ENCODE measurements around the gene OR6C70.

OR6C70 gene

DNA sequence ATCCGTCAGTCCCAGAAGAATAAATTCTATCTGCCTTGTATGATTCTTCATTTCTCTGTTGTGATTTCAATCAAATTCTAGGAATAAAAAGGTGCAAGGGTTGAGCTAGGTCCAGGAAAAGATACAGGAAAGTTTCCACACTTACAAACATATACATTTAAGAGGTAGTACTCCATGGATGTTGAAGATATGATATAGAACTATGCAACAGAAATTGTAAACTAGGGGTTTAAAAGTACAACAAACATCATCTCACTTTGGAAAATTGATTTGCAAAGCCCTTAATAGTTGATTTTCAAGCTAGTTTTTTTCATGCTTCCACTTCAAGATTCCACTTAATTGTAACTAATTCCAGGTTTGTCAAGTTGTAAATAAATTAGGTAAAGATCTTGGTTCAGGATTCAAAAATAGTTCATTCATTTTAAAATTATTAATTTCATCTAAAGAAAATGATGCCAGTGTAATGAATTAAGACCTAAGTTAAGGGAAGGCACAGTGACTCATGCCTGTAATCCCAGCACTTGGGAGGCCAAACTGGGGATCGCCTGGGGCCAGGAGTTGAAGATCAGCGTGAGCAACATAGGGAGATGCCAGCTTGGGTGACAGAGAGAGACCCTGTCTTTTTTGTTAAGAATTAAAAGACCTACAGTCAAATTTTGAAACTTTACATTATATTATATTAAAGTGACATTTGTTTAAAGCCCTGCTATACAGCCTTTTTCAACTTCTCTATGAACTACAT, at the start of gene OR6C70:
OR6C70 (minus strand) TSS at position 51 of the 742 bp plus-strand sequence; CDS start at position 51, 0 bp downstream.
- H3K4me3 ChIP-seq (ENCODE audit: low read depth, low read length) = no peak within 1 kb of the TSS
- TF ChIP-seq, protein P1, sequence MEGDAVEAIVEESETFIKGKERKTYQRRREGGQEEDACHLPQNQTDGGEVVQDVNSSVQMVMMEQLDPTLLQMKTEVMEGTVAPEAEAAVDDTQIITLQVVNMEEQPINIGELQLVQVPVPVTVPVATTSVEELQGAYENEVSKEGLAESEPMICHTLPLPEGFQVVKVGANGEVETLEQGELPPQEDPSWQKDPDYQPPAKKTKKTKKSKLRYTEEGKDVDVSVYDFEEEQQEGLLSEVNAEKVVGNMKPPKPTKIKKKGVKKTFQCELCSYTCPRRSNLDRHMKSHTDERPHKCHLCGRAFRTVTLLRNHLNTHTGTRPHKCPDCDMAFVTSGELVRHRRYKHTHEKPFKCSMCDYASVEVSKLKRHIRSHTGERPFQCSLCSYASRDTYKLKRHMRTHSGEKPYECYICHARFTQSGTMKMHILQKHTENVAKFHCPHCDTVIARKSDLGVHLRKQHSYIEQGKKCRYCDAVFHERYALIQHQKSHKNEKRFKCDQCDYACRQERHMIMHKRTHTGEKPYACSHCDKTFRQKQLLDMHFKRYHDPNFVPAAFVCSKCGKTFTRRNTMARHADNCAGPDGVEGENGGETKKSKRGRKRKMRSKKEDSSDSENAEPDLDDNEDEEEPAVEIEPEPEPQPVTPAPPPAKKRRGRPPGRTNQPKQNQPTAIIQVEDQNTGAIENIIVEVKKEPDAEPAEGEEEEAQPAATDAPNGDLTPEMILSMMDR (IDR thresholded peaks at IDR 0.05; ENCODE audit: borderline replicate concordance, insufficient read depth, low read depth, low read length) = no peak

DNA sequence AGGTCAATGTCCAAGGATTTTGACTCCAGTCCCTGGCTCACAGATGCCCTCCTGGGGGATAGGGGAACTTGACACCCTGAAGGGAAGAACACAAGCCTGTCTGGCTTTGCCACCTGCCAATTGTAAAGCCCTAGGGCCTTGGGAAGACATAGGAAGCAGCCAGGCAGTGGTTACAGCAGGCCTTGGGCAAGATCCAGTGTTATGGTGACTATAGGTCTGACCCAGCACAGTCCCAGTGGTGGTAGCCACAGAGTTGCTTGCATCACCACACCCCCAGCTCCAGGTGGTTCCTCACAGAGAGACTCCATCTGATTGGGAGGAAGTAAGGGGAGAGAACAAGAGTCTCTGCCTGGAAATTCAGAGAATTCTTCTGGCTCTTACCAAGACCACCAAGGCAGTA, 46.5 kb upstream of the OR6C70 start:
- no peak overlapping the region for H3K4me3 ChIP-seq (ENCODE audit: low read depth, low read length)
- TF ChIP-seq, protein P1 (IDR thresholded peaks at IDR 0.05; ENCODE audit: borderline replicate concordance, insufficient read depth, low read depth, low read length) = no peak

DNA sequence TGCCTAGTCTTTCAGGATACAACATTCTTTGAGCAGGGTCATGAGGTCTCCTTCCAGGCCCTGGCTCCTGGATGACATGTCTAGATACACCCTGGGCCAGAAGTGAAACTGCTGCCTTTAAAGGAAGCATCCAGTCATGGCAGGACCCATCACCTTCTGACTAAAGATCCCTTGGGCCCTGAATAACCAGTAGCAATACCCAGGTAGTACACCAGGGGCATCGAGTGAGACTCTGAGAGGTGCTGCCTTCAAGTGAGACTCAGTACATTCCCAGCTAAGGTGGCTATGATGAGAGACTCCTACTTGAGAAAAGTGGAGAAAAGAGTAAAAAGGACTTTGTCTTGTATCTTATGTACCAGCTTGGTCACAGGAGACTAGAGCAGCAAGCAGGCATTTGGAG, 45.8 kb upstream of the OR6C70 start:
- TF ChIP-seq, protein P1 (IDR thresholded peaks at IDR 0.05; ENCODE audit: borderline replicate concordance, insufficient read depth, low read depth, low read length) = peak; percentile 30; the same call in 1 of the 2 replicates
- no peak overlapping the region for H3K4me3 ChIP-seq (ENCODE audit: low read depth, low read length)

DNA sequence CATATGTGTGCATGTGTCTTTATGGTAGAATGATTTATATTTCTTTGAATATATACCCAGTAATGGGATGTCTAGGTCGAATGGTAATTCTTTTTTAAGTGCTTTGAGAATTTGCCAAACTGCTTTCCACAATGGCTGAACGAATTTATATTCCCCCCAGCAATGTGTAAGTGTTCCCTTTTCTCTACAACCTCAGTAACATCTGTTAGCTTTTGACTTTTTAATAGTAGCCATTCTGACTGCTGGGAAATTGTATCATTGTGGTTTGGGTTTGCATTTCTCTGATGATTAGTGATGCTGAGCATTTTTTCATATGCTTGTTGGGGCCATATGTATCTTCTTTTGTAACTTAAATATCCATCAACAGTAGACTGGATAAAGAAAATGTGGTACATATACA, 31.7 kb upstream of the OR6C70 start:
- TF ChIP-seq, protein P1 (IDR thresholded peaks at IDR 0.05; ENCODE audit: borderline replicate concordance, insufficient read depth, low read depth, low read length) = no peak
- no peak overlapping the region for H3K4me3 ChIP-seq (ENCODE audit: low read depth, low read length)

DNA sequence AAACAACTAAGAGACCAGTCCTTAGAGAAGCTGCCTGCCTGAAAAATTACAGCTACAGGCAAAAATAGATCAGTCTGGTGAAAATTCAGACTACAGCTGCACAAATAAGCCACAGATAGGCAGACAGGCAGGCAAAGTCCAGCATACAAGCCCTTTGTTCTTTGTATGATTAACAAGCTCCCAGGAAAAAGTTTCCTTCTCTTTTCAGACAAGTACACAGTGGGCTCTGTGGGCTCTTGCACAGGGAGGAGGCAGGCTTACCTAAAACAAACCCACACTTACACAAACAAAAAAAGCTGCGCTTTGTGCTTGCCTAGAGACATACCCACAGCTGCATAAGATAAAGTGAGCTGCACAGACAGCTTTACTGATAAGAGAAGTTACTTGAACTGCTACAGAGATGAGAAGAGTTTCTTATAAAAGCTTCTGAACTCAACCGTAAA, 29.9 kb upstream of the OR6C70 start:
- TF ChIP-seq, protein P1 (IDR thresholded peaks at IDR 0.05; ENCODE audit: borderline replicate concordance, insufficient read depth, low read depth, low read length) = no peak
- no peak overlapping the region for H3K4me3 ChIP-seq (ENCODE audit: low read depth, low read length)

DNA sequence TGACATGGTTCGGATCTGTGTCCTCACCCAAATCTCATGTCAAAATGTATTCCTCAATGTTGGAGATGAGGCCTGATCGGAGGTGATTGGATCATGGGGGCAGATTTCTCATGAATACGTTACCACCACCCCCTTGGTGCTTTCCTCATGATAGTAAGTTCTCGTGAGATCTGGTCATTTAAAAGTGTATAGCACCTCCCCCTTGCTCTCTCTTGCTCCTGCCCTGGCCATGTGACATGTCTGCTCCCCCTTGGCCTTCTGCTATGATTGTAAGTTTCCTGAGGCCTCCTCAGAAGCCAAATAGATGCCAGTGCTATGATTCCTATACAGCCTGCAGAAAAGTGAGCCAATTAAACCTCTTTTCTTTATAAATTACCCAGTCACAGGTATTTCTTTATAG, 29.3 kb upstream of the OR6C70 start:
- TF ChIP-seq, protein P1 (IDR thresholded peaks at IDR 0.05; ENCODE audit: borderline replicate concordance, insufficient read depth, low read depth, low read length) = no peak
- H3K4me3 ChIP-seq (ENCODE audit: low read depth, low read length) = no peak overlapping the region

DNA sequence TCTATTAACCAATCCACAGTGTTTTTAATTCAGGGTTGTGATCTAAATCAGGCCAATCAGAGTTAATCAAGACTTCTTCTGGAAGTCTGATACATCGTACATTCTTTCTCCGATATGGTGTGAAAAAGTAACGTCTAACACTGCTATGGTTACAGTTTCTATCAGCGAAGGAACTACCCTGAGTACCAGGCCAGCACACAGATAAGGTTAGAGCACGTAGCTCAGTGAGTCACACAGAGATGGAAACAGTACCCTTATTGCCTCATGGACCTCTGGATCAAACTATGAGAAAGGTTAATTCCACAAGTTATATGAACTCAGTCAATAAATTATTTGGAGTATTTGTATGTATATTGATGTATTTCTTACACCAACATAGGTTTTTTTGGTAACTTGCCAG, 25.6 kb upstream of the OR6C70 start:
- no peak overlapping the region for H3K4me3 ChIP-seq (ENCODE audit: low read depth, low read length)
- TF ChIP-seq, protein P1 (IDR thresholded peaks at IDR 0.05; ENCODE audit: borderline replicate concordance, insufficient read depth, low read depth, low read length) = no peak
